NCI-H345 treated with DMSO at 0.1 percent for 48 hours (cell line): ENCODE results near the gene PTP4A1.
"Not testable (repeated sequence)": the region's sequence is repeated elsewhere in the genome, so short reads cannot be mapped to it uniquely, and the experiment has no call there.

Experiments
- DNase-seq: peaks from one replicate; lab custom pipeline; 2025; ENCODE audit not compliant: unreplicated experiment; lab: John Stamatoyannopoulos, UW

Gene PTP4A1

DNA sequence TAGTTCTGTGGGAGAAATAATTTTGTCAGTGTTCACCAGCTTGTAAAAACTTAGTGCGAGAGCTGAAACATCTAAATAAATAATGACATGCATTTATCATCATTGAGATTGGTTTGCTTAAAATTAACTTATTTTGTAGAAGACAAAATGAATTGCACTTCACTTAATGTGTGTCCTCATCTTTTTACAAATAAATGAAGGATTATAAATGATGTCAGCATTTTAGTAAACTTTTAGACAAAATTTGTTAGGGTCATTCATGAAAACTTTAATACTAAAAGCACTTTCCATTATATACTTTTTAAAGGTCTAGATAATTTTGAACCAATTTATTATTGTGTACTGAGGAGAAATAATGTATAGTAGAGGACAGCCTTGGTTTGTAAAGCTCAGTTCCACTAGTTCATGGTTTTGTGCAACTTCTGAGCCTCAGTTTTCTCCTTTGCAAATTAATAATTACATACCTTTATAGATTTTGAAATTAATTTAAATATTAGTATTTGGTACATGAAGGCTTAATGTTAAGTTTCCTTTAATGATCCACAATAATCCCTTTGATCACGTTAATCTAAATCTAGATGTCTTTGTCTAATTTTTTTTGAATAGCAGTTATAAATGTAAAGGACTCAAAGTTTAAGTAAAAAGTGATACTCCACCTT lies 9.2 kb downstream of the PTP4A1 start:
- no peak for DNase-seq

GRCh38 chr6:63582579-63583231 lies 10.4 kb downstream of the PTP4A1 start:
- no peak for DNase-seq

GRCh38 chr6:63584125-63584514 lies 11.8 kb downstream of the PTP4A1 start:
- DNase-seq, result no peak

- no peak for DNase-seq
These were observed 12.3 kb downstream of the PTP4A1 start for GRCh38 chr6:63584566-63584965.

DNA sequence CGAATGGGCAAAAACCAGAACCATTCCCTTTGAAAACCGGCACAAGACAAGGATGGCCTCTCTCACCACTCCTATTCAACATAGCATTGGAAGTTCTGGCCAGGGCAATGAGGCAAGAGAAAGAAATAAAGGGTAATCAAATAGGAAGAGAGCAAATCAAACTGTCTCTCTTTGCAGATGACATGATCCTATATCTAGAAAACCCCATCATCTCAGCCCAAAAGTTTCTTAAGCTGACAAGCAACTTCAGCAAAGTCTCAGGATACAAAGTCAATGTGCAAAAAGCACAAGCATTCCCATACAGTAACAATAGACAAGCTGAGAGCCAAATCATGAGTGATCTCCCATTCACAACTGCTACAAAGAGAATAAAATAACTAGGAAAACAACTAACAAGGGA lies 13.4 kb downstream of the PTP4A1 start:
- DNase-seq, result not testable (repeated sequence)

DNA sequence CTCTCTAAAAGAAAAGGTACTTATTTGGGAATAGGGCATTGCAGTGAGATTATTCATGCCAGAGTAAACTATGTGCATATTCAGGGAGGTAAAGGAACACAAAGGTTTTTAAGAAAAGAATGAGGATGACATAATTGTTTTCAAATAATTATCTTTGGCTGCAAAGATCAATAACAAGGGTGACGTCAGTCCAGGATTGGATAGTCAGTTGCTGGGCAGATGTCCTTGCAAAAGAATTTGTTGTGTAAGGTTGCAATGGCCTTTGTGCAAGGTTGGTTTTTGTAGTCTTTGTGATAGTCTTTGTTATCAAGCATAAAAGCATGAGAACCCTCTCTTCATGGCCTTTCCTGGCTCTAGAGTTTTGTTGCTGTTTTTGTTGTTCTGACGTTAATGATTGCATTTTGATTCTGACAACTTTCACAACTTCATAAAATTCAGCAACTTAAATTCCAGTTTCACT lies 17.7 kb downstream of the PTP4A1 start:
- DNase-seq, result no peak

- no peak for DNase-seq
These were observed 20.6 kb downstream of the PTP4A1 start for GRCh38 chr6:63592886-63593285.

DNA sequence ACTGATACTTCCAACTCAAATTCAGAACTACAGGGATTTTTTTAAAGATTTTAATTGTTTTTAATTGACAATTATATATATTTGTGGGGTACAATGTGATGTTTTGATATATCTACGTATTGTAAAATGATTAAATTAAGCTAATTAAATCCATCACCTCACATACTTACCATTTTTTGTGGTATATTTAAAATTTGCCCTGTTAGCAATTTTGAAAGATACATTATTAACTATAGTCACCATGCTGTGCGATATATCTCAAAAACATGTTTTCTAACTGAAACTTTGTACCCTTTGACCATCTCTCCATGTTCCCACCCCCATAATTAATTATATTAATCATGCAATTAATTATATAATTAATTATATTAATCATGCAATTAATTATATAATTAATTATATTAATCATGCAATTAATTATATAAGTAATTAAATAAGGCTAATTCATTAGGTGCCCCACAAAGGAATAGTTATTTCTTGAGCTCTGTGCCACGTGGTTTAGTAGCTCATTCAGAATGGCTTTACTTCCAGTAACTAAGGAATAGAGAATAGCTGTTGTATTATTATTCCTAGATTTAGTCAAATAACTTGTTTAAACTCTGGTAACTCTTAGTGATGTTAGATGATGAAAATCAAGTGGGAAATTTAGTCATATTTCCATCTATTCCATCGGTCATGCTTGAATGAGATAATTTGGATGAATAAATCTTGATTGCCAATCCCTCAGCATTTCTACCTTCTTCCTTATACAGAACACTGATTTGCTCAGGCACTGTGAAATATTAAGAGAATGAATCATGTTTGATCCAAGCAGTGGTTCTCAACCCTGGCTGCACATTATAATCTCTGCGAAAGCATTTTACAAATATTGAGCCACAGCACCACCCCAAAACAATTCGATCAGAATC lies 25.1 kb downstream of the PTP4A1 start:
- no peak for DNase-seq

DNA sequence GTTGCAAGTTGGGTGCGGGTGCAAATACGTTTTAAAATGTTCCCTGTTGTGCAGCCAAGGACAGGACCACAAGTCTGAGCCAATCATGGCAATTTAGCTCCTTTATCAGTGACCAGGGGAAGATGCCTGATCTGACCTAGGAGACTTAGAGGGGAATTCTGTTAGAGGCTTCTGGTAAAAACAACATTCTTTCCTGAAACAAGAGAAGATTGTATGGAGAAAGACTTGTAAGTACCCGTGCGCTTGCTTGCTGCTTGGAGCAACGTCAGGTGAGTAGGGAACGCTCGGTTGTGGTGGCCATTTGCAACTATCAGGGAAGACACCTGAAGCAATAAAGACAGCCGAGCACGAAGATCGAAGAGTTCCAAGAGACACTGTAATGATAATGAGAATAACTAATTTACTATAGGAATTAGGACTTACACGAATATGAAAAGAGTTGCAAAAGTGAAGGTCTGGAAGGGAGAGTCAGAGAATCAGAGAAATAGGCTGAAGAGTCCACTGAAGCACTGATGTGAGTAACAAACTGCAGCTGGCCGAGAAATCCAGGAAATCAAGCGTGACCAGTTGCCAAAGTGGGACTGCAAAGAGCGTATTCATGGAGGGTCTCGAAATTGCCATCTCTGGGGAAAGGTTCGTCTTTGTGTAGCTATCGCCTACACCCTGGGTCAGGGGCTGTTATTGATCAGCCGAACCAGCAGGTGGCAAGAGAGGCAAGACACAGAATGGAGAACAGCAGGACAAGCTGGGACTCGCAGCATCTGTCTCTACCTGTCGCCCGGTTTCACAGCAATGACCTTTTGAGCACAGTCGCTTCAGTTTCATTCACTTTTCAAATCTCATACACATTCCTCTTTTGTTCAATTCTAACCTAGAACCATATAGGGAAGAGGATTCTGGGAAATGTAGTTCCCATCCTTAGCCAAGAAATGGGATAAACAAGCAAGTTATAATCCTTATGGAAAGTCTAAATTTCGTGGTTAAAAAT lies 26.1 kb downstream of the PTP4A1 start:
- DNase-seq, result peak; percentile 86

DNA sequence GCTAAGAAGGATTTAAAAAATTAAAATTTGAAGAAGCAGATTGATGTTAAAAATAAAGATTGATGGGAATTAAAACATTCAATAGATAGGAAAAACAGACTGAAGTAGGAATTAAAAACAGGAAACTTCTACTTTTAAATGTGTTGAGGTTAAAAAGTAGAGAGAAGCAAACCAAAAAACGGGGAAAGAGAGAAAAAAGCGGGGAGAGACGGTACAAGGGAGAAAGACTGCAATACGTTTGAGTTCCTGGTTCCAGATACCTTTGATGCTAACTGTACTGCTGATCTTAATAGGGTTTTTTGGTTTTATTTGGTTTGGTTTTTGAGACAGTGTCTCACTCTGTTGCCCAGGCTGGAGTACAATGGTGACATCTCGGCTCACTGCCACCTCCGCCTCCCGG lies 27.0 kb downstream of the PTP4A1 start:
- DNase-seq, result no peak

- DNase-seq, result no peak
These were observed 27.9 kb downstream of the PTP4A1 start for GRCh38 chr6:63600136-63600535.

GRCh38 chr6:63609231-63609630 lies 37.0 kb downstream of the PTP4A1 start:
- no peak for DNase-seq

DNA sequence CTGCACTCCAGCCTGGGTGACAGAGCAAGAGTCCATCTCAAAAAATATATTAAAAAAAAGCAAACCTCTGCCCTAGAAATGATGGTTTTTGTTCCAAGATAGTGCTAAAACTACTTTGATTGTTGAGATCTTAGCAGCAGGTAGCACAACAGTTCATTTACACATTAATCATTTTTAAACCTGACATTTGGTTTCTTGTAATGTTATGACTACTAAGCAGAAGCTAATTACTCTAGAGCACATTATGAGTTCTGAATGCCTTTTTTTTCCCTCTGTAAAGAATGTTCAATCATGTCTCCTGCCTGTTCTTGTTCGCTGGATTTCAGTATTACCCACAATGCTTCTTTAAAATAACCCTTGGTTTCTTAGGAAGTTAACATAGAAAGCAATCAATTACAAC lies 38.7 kb downstream of the PTP4A1 start:
- no peak for DNase-seq

GRCh38 chr6:63611560-63611959 lies 39.3 kb downstream of the PTP4A1 start:
- no peak for DNase-seq

DNA sequence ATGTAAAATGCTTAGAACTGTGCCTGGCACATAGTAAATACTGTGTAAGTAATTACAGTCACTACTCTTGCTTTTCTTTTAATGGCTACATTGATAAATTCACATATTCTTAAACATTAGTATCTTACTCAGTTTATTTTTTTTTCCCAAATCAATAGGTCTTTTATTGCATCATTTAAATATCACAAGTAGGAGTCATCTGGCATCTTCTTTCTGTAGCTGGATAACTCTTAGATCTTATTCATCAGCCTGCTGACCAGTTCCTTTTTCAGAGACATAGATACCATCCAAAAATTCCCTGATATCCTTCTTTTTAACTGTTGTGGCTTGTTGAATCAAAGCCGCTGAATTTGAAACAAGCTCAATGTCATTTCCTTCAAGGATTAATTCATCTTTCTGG lies 43.3 kb downstream of the PTP4A1 start:
- no peak for DNase-seq
